ENCODE data around the gene DBF4B.

- TF ChIP-seq CTCF (IDR thresholded peaks at IDR 0.05): no peak
- TF ChIP-seq POLR2A (IDR thresholded peaks at IDR 0.05): no peak
These were observed 53.7 kb downstream of the DBF4B start for GRCh38 chr17:44761932-44762810.

All from esophagus squamous epithelium (tissue), 4 donors.